Muscle of leg (tissue), 11 donors: ENCODE data around the gene TMTC2. TPM values are rescaled to one million over a fixed set of nuclear protein-coding genes. Genes with fewer than 3 reads are reported as not detected.

Source experiments
- DNase-seq: peaks from one replicate; pipeline ENCODE4 v3.0.0; 2013
- H3K27ac ChIP-seq: one replicate; pipeline ENCODE4 v1.5.1; 2013; ENCODE audit warnings: mild to moderate bottlenecking, low read length, control low read depth
- H3K27me3 ChIP-seq: one replicate; pipeline ENCODE4 v1.6.1; 2013; ENCODE audit warnings: low read length; ENCODE audit not compliant: control insufficient read depth, insufficient read depth
- H3K36me3 ChIP-seq: one replicate; pipeline ENCODE4 v1.6.1; 2013; ENCODE audit warnings: low read length; ENCODE audit not compliant: control insufficient read depth, insufficient read depth
- H3K4me1 ChIP-seq: one replicate; pipeline ENCODE4 v1.6.1; 2013; ENCODE audit warnings: low read length; ENCODE audit not compliant: control insufficient read depth, insufficient read depth
- H3K4me3 ChIP-seq: one replicate; pipeline ENCODE4 v1.5.1; 2013; ENCODE audit warnings: low read length, control low read depth
- H3K9me3 ChIP-seq: replicated peaks from 2 replicates; pipeline ENCODE4 v1.6.1; 2013; ENCODE audit warnings: low read depth, low read length; ENCODE audit not compliant: control insufficient read depth
- WGBS: methylation state at CpG from one replicate; pipeline ENCODE4 v1.1.5; 2013; ENCODE audit warnings: missing lambda C conversion rate; ENCODE audit not compliant: insufficient coverage; 5-methylcytosine and 5-hydroxymethylcytosine counted together
- polyA plus RNA-seq, 8 donors: library from polyadenylated mRNA; unstranded; fragments of 120-200 nt; gene quantifications; one replicate each; pipeline versions ENCODE4 v1.2.1 to v1.2.3, GENCODE V29; 2013; ENCODE audit warnings: inconsistent platforms in 1 of 8, low replicate concordance in 1 of 8; ENCODE audit not compliant: insufficient read length in 8 of 8, insufficient read depth in 1 of 8
- total RNA-seq: library from RNA; stranded (reverse); fragments of 120-200 nt; gene quantifications from one replicate; pipeline ENCODE4 v1.2.4, GENCODE V29; 2013

TMTC2 gene
- total and polyA plus RNA-seq, 9 donors: 10.8 to 24.8 (median 18.3) TPM

- no peaks in the 10 kb centered on the region for H3K27me3 ChIP-seq
- H3K36me3 ChIP-seq: no peaks in the 10 kb centered on the region
- H3K4me3 ChIP-seq: no peak overlapping the region
- H3K4me1 ChIP-seq: no peaks in the 10 kb centered on the region
- H3K27ac ChIP-seq: no peak overlapping the region
- no peaks in the 10 kb centered on the region for H3K9me3 ChIP-seq
- DNase-seq: no peak
Measured at GRCh38 chr12:83179999-83180398, 493.3 kb downstream of the TMTC2 start.

- Histone ChIP-seq H3K27ac (no peak overlapping the region), H3K9me3 (no peaks in the 10 kb centered on the region), H3K4me1 (no peaks in the 10 kb centered on the region), H3K4me3 (no peak overlapping the region), H3K36me3 (no peaks in the 10 kb centered on the region), H3K27me3 (no peaks in the 10 kb centered on the region)
- no CpG with 5 or more reads among the region's 1 CpG for WGBS
- no peak for DNase-seq
Measured at GRCh38 chr12:83181074-83181473, 494.4 kb downstream of the TMTC2 start.

GRCh38 chr12:83183132-83183531 is 496.4 kb downstream of the TMTC2 start:
- H3K4me3 ChIP-seq: no peak overlapping the region
- no peaks in the 10 kb centered on the region for H3K4me1 ChIP-seq
- H3K27me3 ChIP-seq: no peaks in the 10 kb centered on the region
- no peaks in the 10 kb centered on the region for H3K9me3 ChIP-seq
- H3K36me3 ChIP-seq: no peaks in the 10 kb centered on the region
- no peak for DNase-seq
- H3K27ac ChIP-seq: no peak overlapping the region
